SU-DHL-6 (cell line): ENCODE results near the gene SPRED2.

Experiments
- H2AFZ ChIP-seq: fragments of 200-600 bp; sonication (generic); 2 replicates; pipeline ENCODE4 v1.6.1; 2014; ENCODE audit warnings: low read depth, mild to moderate bottlenecking, moderate library complexity, mixed read lengths, antibody characterized with exemption, low read length; ENCODE audit not compliant: severe bottlenecking
- H3F3A ChIP-seq: fragments of 200-600 bp; shearing (Covaris generic); 2 replicates; pipeline ENCODE4 v1.6.0; 2016; ENCODE audit warnings: antibody characterized with exemption, mild to moderate bottlenecking; ENCODE audit not compliant: insufficient read depth
- H3K27ac ChIP-seq: fragments of 200-600 bp; sonication (generic); 2 replicates; pipeline ENCODE4 v1.5.1; 2016; ENCODE audit warnings: low read depth, mild to moderate bottlenecking, low read length, moderate library complexity, mixed read lengths
- H3K27me3 ChIP-seq: fragments of 200-600 bp; sonication (generic), shearing (Covaris generic); 2 replicates; pipeline ENCODE4 v1.6.0; 2014; ENCODE audit warnings: mild to moderate bottlenecking, low read length
- H3K36me3 ChIP-seq: fragments of 200-600 bp; sonication (generic); 2 replicates; pipeline ENCODE4 v1.6.1; 2014; ENCODE audit warnings: mild to moderate bottlenecking, low read length, mixed read lengths
- H3K4me2 ChIP-seq: fragments of 300-600, 200-600 bp; shearing (Covaris generic), sonication (generic); 2 replicates; pipeline ENCODE4 v1.6.0; 2014; ENCODE audit warnings: low read length, low read depth, mild to moderate bottlenecking; ENCODE audit not compliant: poor library complexity, severe bottlenecking
- H3K4me3 ChIP-seq: fragments of 200-600 bp; sonication (generic); 2 replicates; pipeline ENCODE4 v1.5.1; 2014; ENCODE audit warnings: antibody characterized with exemption, low read length, mild to moderate bottlenecking, mixed read lengths; ENCODE audit not compliant: insufficient read depth, poor library complexity, severe bottlenecking
- H3K79me2 ChIP-seq: fragments of 200-600 bp; sonication (generic); 2 replicates; pipeline ENCODE4 v1.6.1; 2014; ENCODE audit warnings: mild to moderate bottlenecking, low read length, moderate library complexity; ENCODE audit not compliant: insufficient read depth
- H3K9ac ChIP-seq: fragments of 200-600 bp; sonication (generic); 2 replicates; pipeline ENCODE4 v1.7.0; 2014; ENCODE audit warnings: mild to moderate bottlenecking, low read length
- H3K9me2 ChIP-seq: fragments of 200-600 bp; sonication (generic); replicated peaks from 2 replicates; pipeline ENCODE4 v1.6.1; 2014; ENCODE audit warnings: low read length; ENCODE audit not compliant: insufficient read depth
- H3K9me3 ChIP-seq: fragments of 200-600 bp; sonication (generic); 2 replicates; pipeline ENCODE4 v1.6.1; 2014; ENCODE audit warnings: low read length, mixed read lengths; ENCODE audit not compliant: insufficient read depth
- H4K20me1 ChIP-seq: fragments of 200-600 bp; sonication (generic); 2 replicates; pipeline ENCODE4 v1.6.1; 2014; ENCODE audit warnings: low read depth, mild to moderate bottlenecking, antibody characterized with exemption, low read length, moderate library complexity, mixed read lengths
- CTCF ChIP-seq: fragments of 200-600 bp; sonication (generic); IDR thresholded peaks from one replicate; pipeline ENCODE4 v1.5.1; 2017; ENCODE audit warnings: antibody characterized with exemption, mild to moderate bottlenecking, low read length, moderate library complexity; ENCODE audit not compliant: insufficient read depth, poor library complexity, severe bottlenecking
- EZH2phosphoT487 ChIP-seq: fragments of 200-600 bp; sonication (generic), shearing (Covaris generic); conservative IDR thresholded peaks from 2 replicates; pipeline ENCODE4 v1.6.1; 2018; ENCODE audit warnings: mild to moderate bottlenecking, antibody characterized with exemption, low read length, moderate library complexity, mixed read lengths

Gene SPRED2

DNA sequence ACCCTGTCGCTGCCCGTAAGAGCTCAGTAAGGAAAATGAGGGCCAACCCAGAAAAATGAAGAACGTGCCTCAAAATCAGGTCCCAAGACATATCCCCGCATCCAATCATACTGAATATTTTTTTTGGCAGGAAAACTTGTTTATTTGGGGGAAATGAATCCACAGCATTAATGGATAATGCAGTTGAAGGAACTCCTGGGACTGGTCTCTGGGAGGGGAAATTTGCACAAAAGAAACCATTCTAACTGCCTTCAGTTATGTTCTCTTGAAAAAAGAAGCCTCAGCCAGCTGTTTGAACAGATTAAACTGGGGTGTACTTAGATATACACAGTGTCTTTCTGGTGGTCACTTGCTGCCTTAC is 61.3 kb downstream of the SPRED2 start:
- no peaks in the 10 kb centered on the region for H3K27me3 ChIP-seq
- peaks cover 93% of the 10 kb centered on the region for H3K79me2 ChIP-seq
- no peaks in the 10 kb centered on the region for H3K9me3 ChIP-seq
- H3F3A ChIP-seq: peaks cover 68% of the 10 kb centered on the region
- H3K9ac ChIP-seq: peak overlapping the region; percentile 59
- peak overlapping the region; percentile 84 for H3K4me2 ChIP-seq
- H3K4me3 ChIP-seq: peak overlapping the region; percentile 49
- H3K27ac ChIP-seq: peak overlapping the region; percentile 93
- no peaks in the 10 kb centered on the region for H3K9me2 ChIP-seq
- TF ChIP-seq CTCF: no peak
- no peak for TF ChIP-seq EZH2phosphoT487
- H4K20me1 ChIP-seq: no peaks in the 10 kb centered on the region
- no peak overlapping the region for H2AFZ ChIP-seq
- 0 out of 2 replicates have a peak, but pooled peaks cover 6% of the 10 kb centered on the region for H3K36me3 ChIP-seq

DNA sequence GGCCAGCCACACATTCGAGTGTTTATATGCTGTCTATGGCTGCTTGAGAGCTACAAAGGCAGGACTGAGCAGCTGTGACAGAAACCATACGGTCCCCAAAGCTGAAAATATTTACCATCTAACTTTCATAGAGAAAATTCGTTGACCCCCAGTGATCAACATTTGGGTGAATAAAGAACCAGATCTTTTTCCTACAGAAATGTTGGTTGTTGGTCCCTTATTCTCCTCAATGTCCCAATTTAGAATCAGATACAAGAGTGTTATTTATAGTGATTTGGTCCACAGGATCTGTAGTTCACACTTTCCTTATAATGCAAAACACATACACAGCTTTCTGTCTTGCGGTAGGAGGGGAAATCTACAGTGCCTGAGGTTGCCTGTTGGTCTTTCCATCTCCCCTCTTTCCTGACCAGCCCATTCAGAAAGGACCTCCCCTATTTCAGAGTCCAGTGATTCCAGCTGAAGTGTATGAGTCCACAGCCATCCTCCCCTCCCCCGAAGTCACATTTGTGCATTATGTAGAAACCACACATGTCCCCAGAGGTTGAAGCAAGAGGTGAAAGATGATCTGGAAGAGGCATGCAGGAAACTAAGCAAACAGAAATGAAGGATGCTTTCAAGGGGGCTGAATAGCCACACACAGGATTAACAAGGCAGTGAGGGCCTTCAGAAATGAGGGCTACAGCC is 61.9 kb downstream of the SPRED2 start:
- Histone ChIP-seq H3K9me3 (no peaks in the 10 kb centered on the region), H3K4me3 (peak overlapping the region; percentile 49), H3F3A (peaks cover 73% of the 10 kb centered on the region), H2AFZ (no peak overlapping the region), H3K27me3 (no peaks in the 10 kb centered on the region), H4K20me1 (no peaks in the 10 kb centered on the region), H3K4me2 (peak overlapping the region; percentile 84), H3K9ac (peak overlapping the region; percentile 59), H3K9me2 (no peaks in the 10 kb centered on the region), H3K36me3 (0 out of 2 replicates have a peak, but pooled peaks cover 6% of the 10 kb centered on the region), H3K79me2 (peaks cover 93% of the 10 kb centered on the region), H3K27ac (peak overlapping the region; percentile 93)
- TF ChIP-seq EZH2phosphoT487 (no peak), CTCF (no peak)

- Histone ChIP-seq H3K9me3 (no peaks in the 10 kb centered on the region), H3K9ac (peak overlapping the region; percentile 59), H2AFZ (no peak overlapping the region), H3K4me3 (peak overlapping the region; percentile 49), H3K9me2 (no peaks in the 10 kb centered on the region), H4K20me1 (no peaks in the 10 kb centered on the region), H3K79me2 (peaks cover 91% of the 10 kb centered on the region), H3K4me2 (peak overlapping the region; percentile 84), H3K36me3 (0 out of 2 replicates have a peak, but pooled peaks cover 6% of the 10 kb centered on the region), H3K27me3 (no peaks in the 10 kb centered on the region), H3F3A (peaks cover 79% of the 10 kb centered on the region), H3K27ac (peak overlapping the region; percentile 93)
- TF ChIP-seq CTCF (no peak), EZH2phosphoT487 (no peak)
Observed at GRCh38 chr2:65369980-65370379, 62.4 kb downstream of the SPRED2 start.
